ENCODE results near the gene SLC7A8. TPM values are rescaled to one million over a fixed set of nuclear protein-coding genes. Genes with fewer than 3 reads are reported as not detected.
A peak's percentile ranks its signal among the peaks of the same experiment; 100 is the strongest.

Gene SLC7A8
- polyA plus RNA-seq, 1 donor (not counting 4 experiments of a cell fraction or from before 2014, with no cell fraction given) = 29.1 TPM

GRCh38 chr14:23076785-23077408 lies 106.6 kb downstream of the SLC7A8 start:
- no peak overlapping the region for H3K9ac ChIP-seq (ENCODE audit: control insufficient read depth, extremely low read depth, insufficient read depth, low read length)
- peaks cover 6% of the 10 kb centered on the region for H3K79me2 ChIP-seq (ENCODE audit: control insufficient read depth, insufficient read depth, low read length)
- H2AFZ ChIP-seq (ENCODE audit: control insufficient read depth, low read length) = no peak overlapping the region
- DNase-seq (ENCODE audit: low read depth, low spot score) = no peak
- no peak overlapping the region for H3K27ac ChIP-seq (ENCODE audit: control insufficient read depth, insufficient read depth, low read length)
- no peak overlapping the region for H3K4me3 ChIP-seq (ENCODE audit: control insufficient read depth in 2 of 3, extremely low read depth in 1 of 3, insufficient read depth in 2 of 3, low read depth in 1 of 3, low read length in 3 of 3)
- H3K9me3 ChIP-seq (ENCODE audit: control insufficient read depth, low read depth, low read length) = no peaks in the 10 kb centered on the region
- peak; percentile 55 for FAIRE-seq
- TF ChIP-seq, protein P1, sequence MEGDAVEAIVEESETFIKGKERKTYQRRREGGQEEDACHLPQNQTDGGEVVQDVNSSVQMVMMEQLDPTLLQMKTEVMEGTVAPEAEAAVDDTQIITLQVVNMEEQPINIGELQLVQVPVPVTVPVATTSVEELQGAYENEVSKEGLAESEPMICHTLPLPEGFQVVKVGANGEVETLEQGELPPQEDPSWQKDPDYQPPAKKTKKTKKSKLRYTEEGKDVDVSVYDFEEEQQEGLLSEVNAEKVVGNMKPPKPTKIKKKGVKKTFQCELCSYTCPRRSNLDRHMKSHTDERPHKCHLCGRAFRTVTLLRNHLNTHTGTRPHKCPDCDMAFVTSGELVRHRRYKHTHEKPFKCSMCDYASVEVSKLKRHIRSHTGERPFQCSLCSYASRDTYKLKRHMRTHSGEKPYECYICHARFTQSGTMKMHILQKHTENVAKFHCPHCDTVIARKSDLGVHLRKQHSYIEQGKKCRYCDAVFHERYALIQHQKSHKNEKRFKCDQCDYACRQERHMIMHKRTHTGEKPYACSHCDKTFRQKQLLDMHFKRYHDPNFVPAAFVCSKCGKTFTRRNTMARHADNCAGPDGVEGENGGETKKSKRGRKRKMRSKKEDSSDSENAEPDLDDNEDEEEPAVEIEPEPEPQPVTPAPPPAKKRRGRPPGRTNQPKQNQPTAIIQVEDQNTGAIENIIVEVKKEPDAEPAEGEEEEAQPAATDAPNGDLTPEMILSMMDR (optimal IDR thresholded peaks at IDR 0.05 in 1 of 3, IDR thresholded peaks at IDR 0.05 in 1 of 3, conservative IDR thresholded peaks at IDR 0.05 in 1 of 3; ENCODE audit: extremely low read depth in 1 of 3, insufficient read depth in 2 of 3, low read length in 3 of 3) = peak; percentile 45 to 60 (median 49)
- no peak for TF ChIP-seq EZH2 (IDR thresholded peaks at IDR 0.05; ENCODE audit: low read length)
- H3K36me3 ChIP-seq (ENCODE audit: control insufficient read depth in 2 of 2, extremely low read depth in 1 of 2, insufficient read depth in 2 of 2, low read length in 2 of 2) = peaks cover 20 to 63% of the 10 kb centered on the region in 2 experiments
- H3K27me3 ChIP-seq (ENCODE audit: control insufficient read depth, extremely low read depth, insufficient read depth, low read length) = no peaks in the 10 kb centered on the region
- peaks cover 20% of the 10 kb centered on the region for H3K4me1 ChIP-seq (ENCODE audit: control insufficient read depth, extremely low read depth, insufficient read depth, low read length)
- dilution Hi-C loops (cut with MboI; ENCODE audit: extremely low pct_ligation_motif_present, low sequenced_read_pairs) = no loop called here
- H3K9me1 ChIP-seq (ENCODE audit: control insufficient read depth, extremely low read depth, insufficient read depth, low read length) = no peaks in the 10 kb centered on the region
- H4K20me1 ChIP-seq (ENCODE audit: control insufficient read depth, extremely low read depth, insufficient read depth, low read length) = no peaks in the 10 kb centered on the region
- H3K4me2 ChIP-seq (ENCODE audit: control insufficient read depth, extremely low read depth, insufficient read depth, low read depth, low read length) = no peak overlapping the region

Small RNA genes lying within 50 kb of the gene (small RNA-seq; reads per million reads assigned to genes)
- 0 reads per million in 3 experiments for gene AL049829.1 (ENCODE audit: insufficient read length in 3 of 3, low read depth in 3 of 3, low replicate concordance in 1 of 3)
- gene RNU6-1138P (ENCODE audit: insufficient read length in 3 of 3, low read depth in 3 of 3, low replicate concordance in 1 of 3) = 0 reads per million in 3 experiments

Other genes starting within 250 kb of the SLC7A8 start
- 16.6 to 25.5 TPM (median 23.6 TPM) in 3 replicates for gene HAUS4, start 226.6 kb downstream of the SLC7A8 start, polyA plus RNA-seq
- 128 to 206 TPM (median 157 TPM) in 3 replicates for gene AJUBA, start 201.1 kb downstream of the SLC7A8 start, polyA plus RNA-seq
- 6.4 to 8.5 TPM (median 7.7 TPM) in 3 replicates for gene C14orf93, start 173.5 kb downstream of the SLC7A8 start, polyA plus RNA-seq
- gene PSMB5, start 148.8 kb downstream of the SLC7A8 start, polyA plus RNA-seq = 285 to 349 TPM (median 292 TPM) in 3 replicates
- not detected in 3 replicates for gene PSMB11, start 141.4 kb downstream of the SLC7A8 start, polyA plus RNA-seq
- gene CDH24, start 126.1 kb downstream of the SLC7A8 start, polyA plus RNA-seq = 3.5 to 5.8 TPM (median 3.9 TPM) in 3 replicates
- 92.0 to 104 TPM (median 96.7 TPM) in 3 replicates for gene ACIN1, start 88.5 kb downstream of the SLC7A8 start, polyA plus RNA-seq
- 73.7 to 117 TPM (median 101 TPM) in 3 replicates for gene C14orf119, start 88.2 kb downstream of the SLC7A8 start, polyA plus RNA-seq
- not detected in 3 replicates for gene CIROP, start 78.7 kb downstream of the SLC7A8 start, polyA plus RNA-seq
- not detected in 3 replicates for gene CEBPE, start 64.4 kb downstream of the SLC7A8 start, polyA plus RNA-seq
- not detected in 3 replicates for gene RNF212B, start 54.3 kb upstream of the SLC7A8 start, polyA plus RNA-seq
- gene HOMEZ, start 102.5 kb upstream of the SLC7A8 start, polyA plus RNA-seq = 31.9 to 39.1 TPM (median 34.1 TPM) in 3 replicates
- gene PPP1R3E, start 119.2 kb upstream of the SLC7A8 start, polyA plus RNA-seq = 1.6 to 2.5 TPM (median 1.9 TPM) in 3 replicates
- 24.0 to 45.7 TPM (median 33.9 TPM) in 3 replicates for gene BCL2L2, start 123.2 kb upstream of the SLC7A8 start, polyA plus RNA-seq
- 168 to 185 TPM (median 173 TPM) in 3 replicates for gene PABPN1, start 137.8 kb upstream of the SLC7A8 start, polyA plus RNA-seq
- gene SLC22A17, start 169.2 kb upstream of the SLC7A8 start, polyA plus RNA-seq = 0.76 to 2.1 TPM (median 1.2 TPM) in 3 replicates
- 1.4 to 2.1 TPM (median 1.7 TPM) in 3 replicates for gene EFS, start 181.5 kb upstream of the SLC7A8 start, polyA plus RNA-seq
- gene IL25, start 189.1 kb upstream of the SLC7A8 start, polyA plus RNA-seq = not detected in 3 replicates
- gene CMTM5, start 193.4 kb upstream of the SLC7A8 start, polyA plus RNA-seq = not detected in 3 replicates
- not detected in 3 replicates for gene MYH6, start 224.6 kb upstream of the SLC7A8 start, polyA plus RNA-seq

Measured in keratinocyte (primary cell).